GM06990 (cell line): Measurements from ENCODE around the gene HTATSF1.

Experiments
- DNase-seq: peaks from one replicate; pipeline ENCODE4 v3.0.0-alpha.2; 2011; ENCODE audit not compliant: insufficient read length; ENCODE audit errors: extremely low read depth
- H3K27me3 ChIP-seq: replicated peaks from 2 replicates; pipeline ENCODE4 v1.6.0; 2011; ENCODE audit warnings: low read length; ENCODE audit not compliant: control insufficient read depth, insufficient read depth
- H3K36me3 ChIP-seq: 2 replicates; pipeline ENCODE4 v1.5.1; 2011; ENCODE audit warnings: low read length; ENCODE audit not compliant: control insufficient read depth, insufficient read depth
- H3K4me3 ChIP-seq: replicated peaks from 2 replicates; pipeline ENCODE4 v1.5.1; 2011; ENCODE audit warnings: low read depth, mild to moderate bottlenecking, control low read depth, low read length
- CTCF ChIP-seq: IDR thresholded peaks from 2 replicates; pipeline ENCODE4 v1.5.1; 2011; ENCODE audit warnings: low read length, control low read depth, mild to moderate bottlenecking, inconsistent platforms; ENCODE audit not compliant: insufficient read depth, poor library complexity, severe bottlenecking

The HTATSF1 gene

GRCh38 chrX:136529795-136530194 lies 32.4 kb downstream of the HTATSF1 start:
- no peak for TF ChIP-seq CTCF
- no peaks in the 10 kb centered on the region for H3K27me3 ChIP-seq
- H3K36me3 ChIP-seq, result no peaks in the 10 kb centered on the region
- H3K4me3 ChIP-seq, result no peak overlapping the region
- no peak for DNase-seq

- TF ChIP-seq CTCF, result no peak
- no peaks in the 10 kb centered on the region for H3K27me3 ChIP-seq
- no peaks in the 10 kb centered on the region for H3K36me3 ChIP-seq
- no peak for DNase-seq
- H3K4me3 ChIP-seq, result no peak within 1 kb of the TSS
These were observed 34.6 kb downstream of the HTATSF1 start, which contains the start of gene VGLL1 for GRCh38 chrX:136531951-136532350. Gene VGLL1 (plus strand): TSS chrX:136532215. CDS start chrX:136536021, 3,806 bp downstream.

GRCh38 chrX:136534131-136534530 lies 36.7 kb downstream of the HTATSF1 start:
- DNase-seq, result no peak
- TF ChIP-seq CTCF, result no peak
- no peaks in the 10 kb centered on the region for H3K27me3 ChIP-seq
- no peak overlapping the region for H3K4me3 ChIP-seq
- H3K36me3 ChIP-seq, result no peaks in the 10 kb centered on the region

GRCh38 chrX:136538811-136539210 lies 41.4 kb downstream of the HTATSF1 start:
- no peak for DNase-seq
- Histone ChIP-seq H3K36me3 (no peaks in the 10 kb centered on the region), H3K27me3 (no peaks in the 10 kb centered on the region), H3K4me3 (no peak overlapping the region)
- TF ChIP-seq CTCF, result no peak

- no peak for DNase-seq
- TF ChIP-seq CTCF, result no peak
- Histone ChIP-seq H3K27me3 (no peaks in the 10 kb centered on the region), H3K36me3 (no peaks in the 10 kb centered on the region), H3K4me3 (no peak overlapping the region)
These were observed 42.8 kb downstream of the HTATSF1 start for GRCh38 chrX:136540226-136540625.

GRCh38 chrX:136541294-136541693 lies 43.9 kb downstream of the HTATSF1 start:
- Histone ChIP-seq H3K4me3 (no peak overlapping the region), H3K36me3 (no peaks in the 10 kb centered on the region), H3K27me3 (no peaks in the 10 kb centered on the region)
- no peak for DNase-seq
- no peak for TF ChIP-seq CTCF
